Right lobe of liver (tissue), 4 donors: ENCODE measurements around the gene ENPP7.

ENCODE experiments used
- CTCF ChIP-seq, 4 donors: fragments of 200-600 bp in 3 of 4; fragments of 450-650 bp in 1 of 4; IDR thresholded peaks; one replicate each; pipeline versions ENCODE4 v1.5.1 to v1.8.0; 2016 to 2022; ENCODE audit warnings: antibody characterized with exemption in 4 of 4, mild to moderate bottlenecking in 2 of 4
- POLR2A ChIP-seq: fragments of 450-650 bp; IDR thresholded peaks from one replicate; pipeline ENCODE4 v1.6.1; 2017; ENCODE audit warnings: antibody characterized with exemption, mild to moderate bottlenecking
- donor health status: DM: no; HTN: no; CAD: no.
- donor health status: DM: no; HTN: no; CAD: no.
- donor health status: DM: no; HTN: yes; CAD: no.

- TF ChIP-seq CTCF (IDR thresholded peaks at IDR 0.05) (no peak), POLR2A (no peak)
Measured at GRCh38 chr17:79690988-79691836, 39.5 kb upstream of the ENPP7 start.
